ENCODE data around the gene SERGEF.
"Not testable (repeated sequence)": the region's sequence is repeated elsewhere in the genome, so short reads cannot be mapped to it uniquely, and the experiment has no call there.

SERGEF gene

DNA sequence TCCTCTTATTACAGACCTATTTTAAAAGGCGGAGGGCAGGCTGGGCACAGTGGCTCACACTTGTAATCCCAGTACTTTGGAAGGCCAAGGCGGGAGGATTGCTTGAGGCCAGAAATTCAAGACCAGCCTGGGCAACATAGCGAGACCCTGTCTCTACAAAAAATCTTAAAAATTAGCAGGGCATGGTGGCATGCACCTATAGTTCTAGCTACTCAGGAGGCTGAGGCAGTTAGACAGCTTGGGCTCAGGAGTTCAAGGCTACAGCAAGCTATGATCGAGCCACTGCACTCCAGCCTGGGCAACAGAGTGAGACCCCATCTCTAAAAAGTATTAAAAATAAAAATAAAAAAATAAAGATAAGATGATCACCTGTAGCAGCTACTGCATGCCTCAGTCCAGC is 12.7 kb downstream of the SERGEF start:
- DNase-seq (ENCODE audit: low read depth), result not testable (repeated sequence)

DNA sequence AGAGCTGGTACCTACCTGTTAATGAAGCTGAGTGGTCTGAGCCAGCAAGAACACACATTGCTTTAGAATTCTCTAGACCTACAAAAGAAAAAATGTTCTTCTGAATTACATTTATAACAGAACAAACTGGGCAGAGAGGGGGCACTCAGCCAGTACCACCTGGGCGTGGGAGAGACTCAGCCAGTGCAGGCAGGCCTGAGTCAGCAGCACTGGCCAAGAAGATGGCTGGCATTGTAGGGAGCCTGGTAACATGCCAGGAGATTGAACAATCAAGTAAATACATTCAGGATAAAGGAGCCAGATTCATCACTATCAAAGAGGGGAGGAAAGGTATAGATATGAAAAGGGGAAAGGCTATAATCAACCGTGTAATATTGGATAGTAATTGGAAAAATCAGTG is 19.9 kb downstream of the SERGEF start:
- no peak for DNase-seq (ENCODE audit: low read depth)

DNA sequence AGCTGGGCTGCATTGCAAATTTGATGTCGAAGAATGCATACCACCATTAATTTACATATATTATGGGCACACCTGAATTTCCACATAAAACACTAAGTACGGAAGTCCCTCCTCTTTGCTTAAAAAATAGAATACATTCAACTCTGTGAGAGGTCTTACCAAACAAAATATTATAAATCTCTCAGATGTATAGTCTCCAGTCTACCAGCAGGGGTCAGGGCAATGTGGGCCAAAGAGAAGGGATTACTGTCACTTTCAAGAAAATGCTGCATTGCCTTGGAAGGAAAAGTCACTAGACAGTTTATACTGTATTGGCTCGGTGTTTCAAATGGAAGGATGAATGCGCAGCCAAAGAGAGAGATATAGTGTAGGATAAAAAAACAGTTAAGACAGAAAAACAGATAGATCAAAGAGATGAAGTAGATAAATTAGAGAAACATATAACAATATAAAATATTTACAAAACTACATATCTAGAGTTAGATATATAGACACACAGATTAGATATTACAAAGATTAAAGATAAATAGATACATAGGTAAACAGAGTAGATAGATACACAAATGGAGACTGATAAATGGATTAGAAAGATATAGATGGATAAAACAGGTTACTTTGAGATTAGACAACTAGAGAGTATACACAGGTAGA is 20.9 kb downstream of the SERGEF start:
- no peak for DNase-seq (ENCODE audit: low read depth)

DNA sequence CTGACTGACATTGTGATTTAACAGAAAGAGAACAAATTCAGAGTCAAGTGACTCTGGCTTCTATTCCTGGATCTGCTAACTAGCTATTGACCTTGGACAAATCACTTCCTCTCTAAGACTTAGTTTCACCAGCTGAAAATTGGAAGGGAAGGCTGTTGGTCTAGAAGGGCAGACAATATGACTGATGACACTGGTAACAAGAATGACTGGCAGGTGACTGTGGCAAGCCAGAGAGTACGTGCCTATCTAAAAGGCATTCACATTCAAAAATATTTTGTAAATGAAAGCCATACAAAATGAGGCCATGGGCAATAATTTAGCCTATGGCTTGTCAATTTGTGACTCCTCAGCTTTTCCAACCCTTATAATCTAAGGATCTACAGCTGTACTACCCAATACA is 23.5 kb downstream of the SERGEF start:
- no peak for DNase-seq (ENCODE audit: low read depth)

DNA sequence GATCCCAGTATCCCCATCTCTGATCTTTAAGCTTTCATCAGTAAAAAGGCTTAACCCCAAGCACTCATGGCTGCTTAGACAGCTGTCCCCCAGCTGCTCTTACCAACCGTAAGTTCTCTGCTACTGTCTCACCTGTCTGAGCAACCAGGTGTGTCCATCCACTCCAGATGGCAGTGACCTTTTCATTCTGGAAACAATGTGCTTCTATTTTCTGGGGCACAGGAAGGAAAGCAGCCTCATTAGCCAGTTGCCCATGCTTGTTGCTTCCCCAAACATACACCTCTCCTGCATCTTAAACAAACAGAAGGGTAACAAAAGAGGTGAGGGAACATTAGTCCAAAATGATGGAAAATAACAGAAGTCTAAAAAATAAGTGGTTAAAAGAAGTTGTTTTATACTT is 24.4 kb downstream of the SERGEF start:
- DNase-seq (ENCODE audit: low read depth), result no peak

DNA sequence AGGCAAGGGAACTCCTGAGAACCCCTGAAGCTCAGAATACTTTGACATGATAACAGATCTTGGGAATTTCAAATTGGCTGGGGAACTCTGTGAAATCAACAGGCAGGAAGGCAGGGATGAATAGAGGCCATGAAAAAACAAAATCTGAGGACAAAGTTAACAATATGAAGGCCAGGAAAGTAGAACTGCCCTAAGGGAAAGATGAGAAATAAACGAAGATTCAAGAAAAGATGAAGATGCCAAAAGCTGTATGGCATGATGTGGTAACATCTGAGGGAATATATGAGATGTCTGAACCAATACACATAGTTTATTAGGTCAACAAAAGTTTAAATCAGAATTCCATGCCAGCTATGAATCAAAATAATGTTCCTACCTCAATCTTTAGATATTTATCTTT is 25.0 kb downstream of the SERGEF start:
- DNase-seq (ENCODE audit: low read depth), result no peak

DNA sequence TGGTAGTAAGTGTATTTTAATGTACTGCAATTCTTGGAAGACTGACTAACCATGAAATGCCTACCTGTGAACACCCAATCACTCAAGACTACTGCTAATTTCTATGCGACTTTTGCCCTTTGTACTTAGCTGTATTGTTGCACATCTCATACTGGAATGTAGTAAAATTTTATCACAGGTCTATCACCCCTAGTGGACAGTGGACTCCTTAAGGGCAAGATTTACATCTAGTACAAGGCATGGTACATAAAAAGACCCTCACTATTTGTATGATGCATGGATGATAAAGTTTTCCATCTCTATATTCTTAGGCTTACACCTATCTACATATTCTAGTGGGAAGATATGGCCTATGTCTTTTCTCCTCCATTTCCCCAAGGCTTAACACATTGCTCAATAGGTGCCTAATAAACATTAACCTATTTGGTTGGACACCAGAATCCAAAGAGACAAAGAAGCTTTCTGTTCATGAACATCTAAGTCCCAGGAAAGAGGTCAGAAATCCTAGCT is 26.1 kb downstream of the SERGEF start:
- DNase-seq (ENCODE audit: low read depth), result no peak

DNA sequence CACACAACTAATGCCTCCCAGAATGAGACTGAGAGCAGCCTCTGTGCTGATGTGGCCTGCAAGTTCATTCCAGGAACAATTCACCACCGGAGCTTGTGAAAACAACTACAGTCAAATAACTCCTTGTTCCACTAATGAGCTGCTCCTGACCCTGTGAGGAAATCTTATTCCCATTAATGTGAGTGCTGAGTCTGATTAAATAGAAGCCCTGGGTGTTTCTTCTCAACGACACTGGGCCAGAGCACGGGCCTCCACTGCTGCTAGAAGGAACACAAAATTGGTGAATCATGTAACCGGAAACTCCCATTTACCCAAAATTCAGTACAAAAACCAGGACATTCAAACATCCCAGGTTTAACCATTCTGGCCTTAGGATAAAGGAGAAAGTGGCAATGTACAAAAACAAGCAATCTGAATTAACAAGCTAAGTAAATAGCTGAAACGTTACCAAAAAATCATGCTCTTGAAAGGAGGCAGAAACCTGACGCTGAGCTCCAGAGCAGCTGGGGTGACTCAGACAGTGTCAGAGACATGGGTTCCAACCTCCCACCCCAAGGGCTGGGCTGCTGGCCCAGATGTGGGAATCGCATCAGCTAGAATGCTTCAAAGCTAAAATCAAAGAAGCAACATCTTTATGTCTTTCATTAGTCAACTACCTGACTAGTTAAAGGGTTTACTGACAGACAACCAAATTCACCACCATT is 26.7 kb downstream of the SERGEF start:
- peak; percentile 52 for DNase-seq (ENCODE audit: low read depth)

DNA sequence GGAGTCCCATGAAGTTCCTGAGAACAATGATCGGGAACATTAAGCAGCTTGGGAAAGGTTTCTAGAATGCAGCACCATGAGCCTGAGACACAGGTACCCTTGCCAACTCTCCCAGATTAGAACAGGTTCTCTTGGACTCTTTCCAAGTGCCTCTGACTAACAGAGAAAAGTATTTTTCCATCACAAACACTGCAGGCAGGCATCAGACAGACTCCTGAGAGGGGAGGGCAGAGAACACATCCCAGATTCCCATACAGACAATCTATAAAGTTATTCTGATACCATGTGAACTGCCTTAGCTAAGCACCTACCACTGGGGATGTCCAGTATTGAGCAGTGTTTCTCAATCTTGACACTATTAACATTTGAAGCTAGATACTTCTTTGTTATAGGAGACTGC is 27.3 kb downstream of the SERGEF start:
- no peak for DNase-seq (ENCODE audit: low read depth)

DNA sequence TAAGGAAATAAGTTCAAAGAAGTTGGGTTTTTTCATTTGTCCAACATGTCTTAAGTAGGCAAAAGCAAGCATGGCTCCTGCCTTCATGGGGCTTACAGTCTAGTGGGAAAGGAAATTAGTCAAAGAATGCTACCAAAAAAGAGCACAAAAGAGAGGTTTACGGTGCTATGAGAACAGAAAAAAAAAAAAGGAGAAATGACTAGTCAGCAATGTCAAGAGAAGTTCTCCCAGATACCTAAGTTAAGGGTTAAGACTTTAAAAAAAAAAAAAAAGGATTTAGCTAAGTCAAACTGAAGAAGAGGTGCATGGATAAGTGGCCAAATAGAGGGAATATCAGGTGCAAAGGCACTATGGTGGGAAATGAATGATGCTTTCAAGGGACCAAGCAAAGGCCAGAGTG is 29.3 kb downstream of the SERGEF start:
- no peak for DNase-seq (ENCODE audit: low read depth)

DNA sequence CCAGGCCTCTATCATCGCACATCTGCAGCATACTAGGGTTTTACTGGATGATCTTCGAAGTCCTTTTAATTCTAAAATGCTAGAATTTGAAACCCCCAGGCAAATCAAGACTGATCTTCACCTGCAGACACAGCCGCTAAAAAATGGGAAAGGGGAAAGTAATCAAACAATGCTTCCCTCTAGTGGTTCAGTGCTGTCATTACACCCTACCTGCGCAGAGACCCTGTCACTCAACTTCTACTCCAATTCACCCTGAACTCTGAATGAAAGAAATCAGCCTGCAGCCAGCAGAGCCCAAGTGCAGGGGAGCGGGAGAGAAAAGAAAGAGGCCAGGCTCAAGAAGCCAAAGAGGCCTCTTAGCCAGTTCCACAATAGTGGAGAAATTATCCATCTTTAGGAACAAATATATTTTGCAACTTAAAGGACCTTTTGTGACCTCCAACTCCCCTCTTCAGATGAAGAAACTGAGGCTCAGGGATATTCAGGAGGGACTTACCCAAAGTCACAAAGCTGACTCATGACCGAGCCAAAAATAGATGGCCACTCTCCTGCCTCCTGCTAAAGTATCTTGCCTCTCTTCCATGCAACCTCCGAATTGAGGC is 33.0 kb downstream of the SERGEF start:
- DNase-seq (ENCODE audit: low read depth), result no peak

DNA sequence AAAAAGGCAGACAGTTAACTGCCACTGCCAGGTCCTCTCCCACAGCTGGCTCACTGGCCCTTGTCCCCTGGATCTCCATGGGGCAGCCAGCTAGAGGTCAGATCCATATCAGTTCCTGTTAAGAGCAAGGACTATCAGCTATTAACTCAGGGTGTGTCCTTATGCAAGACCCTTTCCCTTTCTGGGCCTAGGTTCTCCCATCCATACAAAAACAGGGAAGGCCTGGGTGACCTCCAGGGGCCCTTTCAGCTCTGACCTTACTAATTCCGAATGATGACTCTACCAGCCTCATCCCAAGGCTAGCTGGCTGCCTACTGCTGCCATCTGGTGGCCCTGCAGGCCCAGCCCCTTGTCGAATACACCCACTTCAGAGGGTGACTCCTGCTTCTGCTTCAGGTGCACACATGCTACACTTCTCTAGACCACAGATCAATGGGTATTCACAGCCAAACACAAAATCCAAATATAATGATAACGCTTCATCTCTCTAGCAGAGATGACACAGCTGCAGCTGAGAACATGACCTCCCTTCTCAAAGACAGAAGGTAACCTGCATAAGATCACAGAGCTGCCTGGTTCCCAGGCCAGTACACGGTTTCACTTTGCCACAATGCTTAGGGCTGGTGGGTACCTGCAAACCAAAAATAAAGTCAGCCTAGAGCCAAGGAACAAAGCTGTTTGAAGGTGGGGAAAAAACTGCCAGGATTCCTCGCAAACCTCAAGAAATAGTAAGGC is 34.1 kb downstream of the SERGEF start:
- DNase-seq (ENCODE audit: low read depth), result no peak

DNA sequence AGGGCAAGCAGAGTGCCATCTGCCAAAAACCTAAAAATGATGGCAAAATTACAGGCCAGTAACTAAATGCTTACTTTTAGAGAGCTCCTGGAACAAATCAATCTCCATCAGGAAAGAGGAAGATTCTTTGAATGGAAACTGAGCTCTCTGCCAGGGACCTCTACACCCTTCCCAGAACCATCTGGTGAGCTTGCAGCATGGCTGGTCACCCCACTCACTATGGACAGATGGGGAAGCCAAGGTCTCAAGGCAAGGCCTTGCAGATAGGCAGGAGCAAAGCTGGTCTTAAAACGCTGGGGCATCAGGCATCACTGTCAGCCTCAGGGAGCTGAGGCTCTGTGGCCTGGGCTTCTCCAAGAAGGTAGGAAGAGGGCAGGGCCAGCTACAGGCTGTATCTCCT is 36.2 kb downstream of the SERGEF start:
- DNase-seq (ENCODE audit: low read depth), result no peak

DNA sequence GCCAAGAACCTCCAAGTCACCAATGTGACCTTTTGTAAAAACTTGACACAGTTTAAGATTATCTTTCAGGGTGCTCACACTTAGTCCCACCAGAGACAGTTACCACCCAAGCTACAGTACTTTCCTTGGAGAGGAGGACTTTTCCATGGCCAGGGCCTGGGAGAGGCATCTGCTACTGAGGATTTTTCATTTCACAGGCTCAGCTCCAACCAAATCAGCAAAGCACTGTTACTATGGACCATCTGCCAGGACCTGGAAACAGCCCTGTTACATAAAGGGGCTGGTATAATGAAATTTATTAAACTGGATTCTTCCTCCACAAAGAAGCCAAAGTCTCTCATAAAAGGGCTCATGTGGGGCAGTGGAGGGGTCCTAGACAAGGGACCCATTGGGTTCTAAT is 38.6 kb downstream of the SERGEF start:
- no peak for DNase-seq (ENCODE audit: low read depth)

DNA sequence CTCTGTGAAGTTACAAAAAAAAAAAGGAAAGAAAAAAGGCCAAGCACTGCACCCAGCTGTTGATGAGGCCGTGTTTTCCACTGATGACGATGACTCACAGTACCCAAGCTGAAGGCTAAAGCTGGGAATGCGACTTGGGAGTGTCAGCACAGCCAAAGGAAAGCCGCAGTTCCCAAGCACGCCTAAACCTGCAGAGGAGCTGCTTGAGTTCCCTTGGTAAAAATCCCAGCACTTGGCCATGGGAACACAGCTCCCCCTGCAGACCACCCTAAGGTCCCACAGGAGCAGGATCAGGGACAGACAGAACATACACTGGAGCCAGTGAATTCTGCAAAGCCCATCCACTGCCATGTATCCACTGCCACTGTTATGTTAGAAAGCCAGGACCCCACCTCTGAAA is 39.9 kb downstream of the SERGEF start:
- peak; percentile 64 for DNase-seq (ENCODE audit: low read depth)

DNA sequence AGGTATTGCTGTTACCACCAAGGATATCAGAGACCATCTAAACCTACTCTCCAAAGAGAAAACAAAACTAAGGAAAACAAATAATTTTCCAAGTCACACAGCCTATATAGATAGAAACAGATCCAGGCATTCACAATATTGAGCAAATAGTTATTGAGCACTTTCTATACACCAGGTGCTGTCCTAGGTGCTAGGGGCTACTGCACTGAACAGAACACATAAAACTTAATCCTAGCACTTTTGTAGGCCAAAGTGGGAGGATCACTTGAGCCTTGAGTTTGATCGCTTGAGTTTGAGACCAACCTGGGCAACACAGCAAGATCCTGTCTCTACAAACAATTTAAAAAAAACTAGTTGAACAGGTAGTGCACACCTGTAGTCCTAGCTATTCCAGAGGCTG is 44.6 kb downstream of the SERGEF start:
- no peak for DNase-seq (ENCODE audit: low read depth)

DNA sequence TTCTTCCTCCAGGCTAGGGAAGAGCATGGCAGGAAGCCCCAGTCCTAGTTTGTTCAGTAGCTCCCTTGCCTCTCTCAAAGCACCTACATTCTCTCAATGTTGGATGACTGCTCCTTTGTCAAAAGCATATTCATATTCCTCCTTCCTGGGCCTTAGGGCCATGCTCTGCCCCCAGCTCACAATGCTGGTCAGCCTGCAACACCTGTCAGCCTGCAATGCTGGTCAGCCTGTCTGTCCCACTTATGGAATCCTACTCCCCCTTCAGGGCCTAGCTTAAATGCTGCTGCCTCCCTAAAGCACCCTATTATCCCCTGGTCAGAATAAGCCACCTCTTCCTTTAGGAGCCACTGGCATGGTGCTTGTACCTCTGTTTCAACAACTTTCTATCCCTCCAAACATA is 45.2 kb downstream of the SERGEF start:
- no peak for DNase-seq (ENCODE audit: low read depth)

DNA sequence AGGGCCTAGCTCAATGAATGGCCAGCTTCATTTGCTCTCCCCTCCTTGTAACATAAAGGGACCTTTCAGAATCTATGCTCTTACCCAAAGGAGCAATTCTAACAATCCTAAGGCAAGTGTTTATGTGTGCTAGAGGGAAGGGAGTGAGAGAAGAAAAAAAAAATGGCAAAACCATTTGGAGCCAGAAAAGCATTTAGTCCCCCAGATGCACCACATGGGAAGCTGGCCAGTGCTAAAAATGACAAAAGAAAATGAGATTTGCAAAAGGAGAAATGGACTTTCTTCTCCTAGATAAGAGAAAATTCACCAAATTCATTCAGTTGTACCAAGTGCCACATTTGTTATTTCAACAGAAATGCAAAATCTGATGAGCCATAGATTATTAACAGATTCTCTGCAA is 52.8 kb downstream of the SERGEF start:
- DNase-seq (ENCODE audit: low read depth), result no peak

DNA sequence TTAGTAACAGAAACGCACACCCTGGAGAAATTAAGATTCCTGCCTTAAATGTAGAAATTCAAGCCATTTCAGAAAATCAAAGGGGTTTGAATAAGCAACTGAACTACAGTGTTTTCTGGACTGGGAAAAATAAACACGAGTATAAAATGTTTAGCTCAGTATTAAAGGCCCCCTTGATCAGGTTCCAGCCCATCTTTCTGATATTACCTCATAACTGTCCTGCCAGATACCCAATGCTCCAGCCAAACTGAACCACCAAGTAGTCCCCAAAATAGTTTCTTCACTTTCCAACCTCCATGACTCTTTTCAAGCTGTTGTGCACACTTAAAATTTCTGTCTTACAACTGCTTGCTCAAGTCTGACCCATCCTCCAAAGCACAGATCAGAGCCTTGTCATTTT is 54.4 kb downstream of the SERGEF start:
- no peak for DNase-seq (ENCODE audit: low read depth)

DNA sequence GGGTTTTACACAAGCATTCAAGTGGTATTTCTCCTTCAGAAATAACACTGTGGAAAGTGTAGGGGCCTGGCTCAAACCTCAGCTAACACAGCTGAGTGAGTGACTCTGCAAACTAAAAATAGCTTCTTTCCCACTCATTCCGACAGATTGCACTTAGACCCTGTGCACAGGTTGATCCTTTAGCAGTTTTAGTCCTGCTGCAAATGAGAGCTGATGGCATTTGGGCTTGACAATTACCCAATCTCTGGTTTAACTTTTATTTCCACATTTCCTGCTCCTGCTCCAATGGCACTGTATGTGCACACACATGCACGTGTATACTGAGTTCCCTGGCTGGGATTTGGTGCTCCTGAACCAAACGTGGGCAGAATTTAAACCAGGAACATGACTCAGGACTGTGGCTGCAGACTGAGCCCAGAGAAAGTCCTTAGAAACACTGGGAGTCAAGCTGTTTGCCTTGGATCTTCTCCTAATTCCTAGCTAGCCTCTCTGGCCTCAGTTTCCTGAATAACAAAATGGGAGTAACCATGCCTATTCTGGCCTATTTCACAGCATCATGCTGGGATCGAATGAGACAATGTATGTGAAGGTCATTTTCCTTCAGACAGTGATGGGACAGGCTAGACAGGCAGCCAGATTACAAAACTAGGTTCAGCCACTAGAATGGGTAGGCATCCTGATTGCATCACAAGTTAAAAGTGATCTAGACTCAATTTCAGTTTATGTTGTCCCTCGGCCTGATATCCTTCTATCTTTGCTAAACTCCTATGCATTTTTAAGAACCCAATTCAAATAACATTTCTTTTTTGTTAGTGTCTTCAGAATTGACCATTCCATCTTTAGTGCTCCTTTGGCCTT is 58.2 kb downstream of the SERGEF start:
- no peak for DNase-seq (ENCODE audit: low read depth)

DNA sequence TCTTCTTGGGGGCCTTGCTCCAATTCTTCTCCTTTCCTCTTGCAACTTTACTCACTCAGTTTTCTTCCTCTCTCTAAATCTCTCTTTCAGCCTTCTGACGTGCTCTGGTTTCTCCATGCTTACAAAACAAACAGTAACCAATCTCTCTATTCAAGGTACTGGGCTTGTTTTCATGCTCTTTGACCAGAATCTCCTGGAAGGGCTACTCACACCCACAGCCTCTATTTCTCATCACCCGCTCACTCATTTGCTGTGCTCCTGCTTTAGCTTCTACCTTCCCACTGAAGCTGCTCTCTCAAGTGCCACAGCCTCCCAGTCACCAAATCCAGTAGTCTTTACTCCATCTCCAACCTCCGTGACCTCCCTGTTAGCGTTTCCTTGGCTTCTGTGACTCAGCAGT is 60.4 kb downstream of the SERGEF start:
- DNase-seq (ENCODE audit: low read depth), result no peak
